Measurements from ENCODE around the gene IPMK.

- no peak for TF ChIP-seq CTCF (conservative IDR thresholded peaks at IDR 0.05 in 1 of 2, IDR thresholded peaks at IDR 0.05 in 1 of 2; ENCODE audit: low read depth in 1 of 2, low read length in 2 of 2)
- TF ChIP-seq EZH2 (IDR thresholded peaks at IDR 0.05; ENCODE audit: low read length, missing control alignments), result no peak
Observed at GRCh38 chr10:58268946-58269781, 1.5 kb upstream of the IPMK start, which contains the start of gene CISD1.
